ENCODE measurements around the gene LRMDA. TPM values are rescaled to one million over a fixed set of nuclear protein-coding genes. Genes with fewer than 3 reads are reported as not detected.

Gene LRMDA
- 10 to 100 TPM in 1 of 4 donors, 1 to 10 TPM in 3; 7.3 to 20.1 (median 8.4) TPM for total RNA-seq

DNA sequence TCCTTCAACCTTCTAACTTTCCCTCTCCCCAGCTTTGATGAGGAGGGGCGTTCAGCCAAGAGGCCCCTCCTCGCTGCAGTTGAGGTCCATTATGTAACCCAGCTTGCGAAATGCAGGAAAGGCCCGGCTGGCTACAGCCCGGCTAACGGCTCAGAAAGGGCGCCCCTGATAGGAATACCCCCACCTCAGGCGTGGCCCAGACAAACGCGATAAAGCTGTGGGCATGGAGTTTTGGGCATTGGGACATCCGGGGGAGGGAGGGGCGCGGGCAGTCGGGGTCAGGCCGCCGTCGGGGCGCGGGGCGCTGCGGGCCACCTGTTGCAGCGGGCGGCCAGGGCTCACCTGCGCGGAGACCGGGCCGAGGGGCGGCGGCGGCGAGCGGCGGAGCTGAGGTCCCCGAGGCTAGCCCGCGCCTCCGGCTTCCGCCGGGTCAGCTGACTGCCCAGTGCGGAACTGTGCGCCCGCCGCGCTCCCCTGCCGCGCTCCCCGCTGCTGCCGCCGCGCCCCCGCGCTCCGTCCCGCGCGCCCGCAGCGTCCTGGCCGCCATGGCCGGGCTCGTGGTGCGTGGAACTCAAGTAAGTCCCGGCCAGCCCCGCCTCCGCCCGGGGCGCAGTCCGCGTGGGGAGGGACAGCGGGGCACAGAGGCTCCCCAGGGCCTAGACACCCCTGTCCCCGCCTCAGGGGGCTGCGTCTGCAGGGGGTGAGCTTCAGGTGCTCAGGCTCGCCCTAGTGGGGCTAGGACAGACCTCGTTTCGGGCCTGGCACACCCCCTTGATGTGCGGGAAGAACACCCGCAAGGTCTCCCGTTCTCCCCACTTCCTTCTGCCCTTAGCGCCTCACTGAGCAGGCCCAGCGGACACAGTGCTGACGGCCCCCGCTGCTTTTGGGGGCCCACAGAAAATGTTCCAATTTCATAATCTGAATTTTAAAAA is at the start of gene LRMDA:
Gene LRMDA (plus strand): TSS at position 445 of the 932 bp plus-strand sequence.
- Histone ChIP-seq H3K9me3 (no peaks in the 10 kb centered on the region), H3K4me1 (peaks cover 0 to 60% (median 15%) of the 10 kb centered on the region in 3 donors), H3K27ac (peak within 1 kb of the TSS in 3 of 4 donors; percentile 86), H3K27me3 (no peaks in the 10 kb centered on the region), H3K4me3 (peak within 1 kb of the TSS; percentile 79 to 83), H3K36me3 (no peaks in the 10 kb centered on the region)
- ATAC-seq = peak; percentile 78
- WGBS, 2 donors (ENCODE audit: low coverage in 1 of 2) = 28 to 46% methylated on average over 4 to 7 of the region's 82 CpGs
- TF ChIP-seq, protein P1, sequence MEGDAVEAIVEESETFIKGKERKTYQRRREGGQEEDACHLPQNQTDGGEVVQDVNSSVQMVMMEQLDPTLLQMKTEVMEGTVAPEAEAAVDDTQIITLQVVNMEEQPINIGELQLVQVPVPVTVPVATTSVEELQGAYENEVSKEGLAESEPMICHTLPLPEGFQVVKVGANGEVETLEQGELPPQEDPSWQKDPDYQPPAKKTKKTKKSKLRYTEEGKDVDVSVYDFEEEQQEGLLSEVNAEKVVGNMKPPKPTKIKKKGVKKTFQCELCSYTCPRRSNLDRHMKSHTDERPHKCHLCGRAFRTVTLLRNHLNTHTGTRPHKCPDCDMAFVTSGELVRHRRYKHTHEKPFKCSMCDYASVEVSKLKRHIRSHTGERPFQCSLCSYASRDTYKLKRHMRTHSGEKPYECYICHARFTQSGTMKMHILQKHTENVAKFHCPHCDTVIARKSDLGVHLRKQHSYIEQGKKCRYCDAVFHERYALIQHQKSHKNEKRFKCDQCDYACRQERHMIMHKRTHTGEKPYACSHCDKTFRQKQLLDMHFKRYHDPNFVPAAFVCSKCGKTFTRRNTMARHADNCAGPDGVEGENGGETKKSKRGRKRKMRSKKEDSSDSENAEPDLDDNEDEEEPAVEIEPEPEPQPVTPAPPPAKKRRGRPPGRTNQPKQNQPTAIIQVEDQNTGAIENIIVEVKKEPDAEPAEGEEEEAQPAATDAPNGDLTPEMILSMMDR (IDR thresholded peaks at IDR 0.05) = peak in 2 of 4 experiments; percentile 4 to 5
- TF ChIP-seq POLR2A (IDR thresholded peaks at IDR 0.05) (peak; percentile 8 to 25), POLR2AphosphoS5 (IDR thresholded peaks at IDR 0.05) (peak; percentile 9), EP300 (IDR thresholded peaks at IDR 0.05) (no peak)

DNA sequence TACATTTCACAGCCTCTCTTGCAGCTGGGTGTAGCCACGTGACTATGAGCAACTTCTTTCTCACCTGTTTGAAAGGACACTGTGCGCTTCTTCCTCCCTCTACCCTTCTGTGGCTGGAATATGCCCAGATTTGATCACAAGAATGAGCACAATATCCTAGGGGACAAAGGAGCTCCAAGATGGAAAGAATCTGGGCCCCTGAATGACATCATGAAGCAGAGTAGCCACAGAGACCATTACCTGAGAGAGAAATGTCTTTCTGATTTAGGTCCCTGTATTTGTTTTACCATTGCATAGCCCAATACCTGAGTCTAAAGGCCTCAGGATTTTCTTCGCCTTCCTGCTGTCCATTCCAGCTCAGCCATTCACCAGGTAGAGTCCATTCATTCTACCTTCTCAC is 45.3 kb upstream of the LRMDA start:
- Histone ChIP-seq H3K27ac (no peak overlapping the region), H3K27me3 (no peaks in the 10 kb centered on the region), H3K4me3 (no peak overlapping the region), H3K4me1 (no peaks in the 10 kb centered on the region), H3K36me3 (peaks cover 0 to 24% of the 10 kb centered on the region in 2 donors), H3K9me3 (peaks cover 0 to 16% (median 0%) of the 10 kb centered on the region in 3 donors)
- TF ChIP-seq POLR2AphosphoS5 (IDR thresholded peaks at IDR 0.05) (no peak), EP300 (IDR thresholded peaks at IDR 0.05) (no peak), POLR2A (IDR thresholded peaks at IDR 0.05) (no peak)
- TF ChIP-seq, protein P1 (IDR thresholded peaks at IDR 0.05) = no peak
- WGBS, 2 donors (ENCODE audit: low coverage in 1 of 2) = 100% methylated on average over 1 to 2 of the region's 3 CpGs
- no peak for ATAC-seq

DNA sequence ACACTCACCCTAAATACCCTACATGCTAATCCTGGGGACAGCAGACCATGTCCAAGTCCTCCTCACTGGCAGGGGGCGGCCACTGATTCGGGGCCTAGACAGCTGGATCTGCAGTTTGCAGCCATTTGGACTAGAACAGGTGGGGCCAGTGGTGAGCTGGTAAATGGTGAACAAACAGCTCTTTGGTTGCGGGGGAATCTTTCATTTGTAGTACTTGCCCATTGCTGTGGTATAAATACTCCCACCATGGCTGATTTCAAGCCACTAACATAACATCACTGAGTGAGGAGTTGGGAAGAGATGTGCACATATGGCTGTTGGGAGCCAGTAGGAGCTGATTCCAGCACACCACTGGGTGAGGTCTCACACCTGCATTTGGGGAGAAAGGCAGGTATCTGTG is 43.3 kb upstream of the LRMDA start:
- Histone ChIP-seq H3K4me3 (no peak overlapping the region), H3K27ac (no peak overlapping the region), H3K27me3 (no peaks in the 10 kb centered on the region), H3K9me3 (peaks cover 0 to 16% (median 0%) of the 10 kb centered on the region in 3 donors), H3K36me3 (peaks cover 0 to 36% of the 10 kb centered on the region in 2 donors), H3K4me1 (no peaks in the 10 kb centered on the region)
- TF ChIP-seq, protein P1 (IDR thresholded peaks at IDR 0.05) = no peak
- TF ChIP-seq EP300 (IDR thresholded peaks at IDR 0.05) (no peak), POLR2A (IDR thresholded peaks at IDR 0.05) (no peak)
- no peak for ATAC-seq
- 93 to 100% methylated on average over 2 to 3 of the region's 3 CpGs for WGBS, 2 donors (ENCODE audit: low coverage in 1 of 2)

DNA sequence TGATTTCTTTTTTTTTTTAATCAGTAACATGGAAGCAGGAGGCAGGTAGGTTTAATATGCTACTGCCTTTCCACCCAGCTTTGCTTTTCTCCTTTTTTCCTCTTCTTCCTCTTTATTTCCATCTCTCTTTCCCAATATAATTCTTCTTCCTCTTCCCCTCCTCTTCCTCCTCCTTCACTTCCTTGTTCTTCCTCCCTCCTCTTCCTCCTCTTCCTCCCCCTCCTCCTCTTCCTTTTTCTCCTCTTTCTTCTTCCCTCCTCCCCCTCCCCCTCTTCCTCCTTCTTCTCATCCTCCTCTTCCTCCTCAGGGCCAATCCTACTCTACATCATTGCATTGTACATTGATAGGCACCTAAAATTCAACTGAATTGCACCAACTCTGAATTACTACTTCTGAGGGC is 41.2 kb upstream of the LRMDA start:
- Histone ChIP-seq H3K4me3 (no peak overlapping the region), H3K9me3 (peaks cover 0 to 16% (median 0%) of the 10 kb centered on the region in 3 donors), H3K36me3 (peaks cover 0 to 40% of the 10 kb centered on the region in 2 donors), H3K27me3 (no peaks in the 10 kb centered on the region), H3K27ac (no peak overlapping the region), H3K4me1 (peaks cover 0 to 11% (median 5%) of the 10 kb centered on the region in 3 donors)
- no peak for ATAC-seq
- no peak for TF ChIP-seq POLR2AphosphoS5 (IDR thresholded peaks at IDR 0.05)
- TF ChIP-seq, protein P1 (IDR thresholded peaks at IDR 0.05) = no peak
- TF ChIP-seq POLR2A (IDR thresholded peaks at IDR 0.05) = no peak
- TF ChIP-seq EP300 (IDR thresholded peaks at IDR 0.05) = no peak
